Esophagus muscularis mucosa (tissue), 4 donors: ENCODE results near the gene DGKG. TPM values are rescaled to one million over a fixed set of nuclear protein-coding genes. Genes with fewer than 3 reads are reported as not detected.

Experiments used
- DNase-seq: peaks from one replicate; pipeline ENCODE4 v3.0.0-alpha.2; 2017; ENCODE audit errors: extremely low spot score
- H3K27ac ChIP-seq, 4 donors: fragments of 200-600 bp; sonication (generic); replicated peaks in 1 of 4; 1 replicate in 3 of 4; 2 replicates in 1 of 4; pipeline ENCODE4 v1.5.1; 2016 to 2019; ENCODE audit warnings: mild to moderate bottlenecking in 1 of 4
- H3K27me3 ChIP-seq, 4 donors: fragments of 200-600 bp; sonication (generic); one replicate each; pipeline versions ENCODE4 v1.5.1 to v1.6.0; 2016 to 2019
- H3K36me3 ChIP-seq, 4 donors: fragments of 200-600 bp; sonication (generic); one replicate each; pipeline ENCODE4 v1.5.1; 2016 to 2019
- H3K4me1 ChIP-seq, 4 donors: fragments of 200-600 bp; sonication (generic); one replicate each; pipeline ENCODE4 v1.5.1; 2016 to 2019
- H3K4me3 ChIP-seq, 4 donors: fragments of 200-600 bp; sonication (generic); 1 replicate in 2 of 4; 2 replicates in 2 of 4; pipeline ENCODE4 v1.5.1; 2016 to 2019; ENCODE audit warnings: mild to moderate bottlenecking in 4 of 4, moderate library complexity in 1 of 4
- H3K9me3 ChIP-seq, 4 donors: fragments of 200-600 bp; sonication (generic); 1 replicate in 3 of 4; 2 replicates in 1 of 4; pipeline ENCODE4 v1.5.1; 2016 to 2019
- CTCF ChIP-seq, 3 experiments: fragments of 200-600 bp in 2 of 3; fragments of 450-650 bp in 1 of 3; sonication (generic) in 2 of 3; IDR thresholded peaks; one replicate each; pipeline ENCODE4 v1.5.1; 2017 to 2019; ENCODE audit warnings: antibody characterized with exemption in 3 of 3, mild to moderate bottlenecking in 2 of 3, moderate library complexity in 1 of 3
- EP300 ChIP-seq: sonication (generic); formaldehyde crosslinking; IDR thresholded peaks from one replicate; pipeline ENCODE4 v1.6.1; 2017; ENCODE audit warnings: antibody characterized with exemption
- POLR2A ChIP-seq: fragments of 450-650 bp; IDR thresholded peaks from one replicate; pipeline ENCODE4 v1.6.1; 2017; ENCODE audit warnings: antibody characterized with exemption, moderate library complexity, mild to moderate bottlenecking, low read depth
- POLR2AphosphoS5 ChIP-seq, 2 donors: sonication (generic); formaldehyde crosslinking; IDR thresholded peaks; one replicate each; pipeline ENCODE4 v1.6.1; 2017; ENCODE audit warnings: antibody characterized with exemption in 2 of 2
- WGBS: methylation state at CpG from one replicate; pipeline ENCODE4 v1.1.5; 2018; 5-methylcytosine and 5-hydroxymethylcytosine counted together
- intact Hi-C: fragments of 100-400 bp; cut with DNase I; formaldehyde crosslinking; loops from one replicate; pipeline ENCODE4 v1.15.1; 2023
- total RNA-seq, 4 donors: library from RNA; depleted of rRNA; stranded (reverse); fragments of >200 nt; gene quantifications; one replicate each; pipeline versions ENCODE4 v1.1.0 to v1.2.1, GENCODE V29; 2016

Gene DGKG
- total RNA-seq, 4 donors from 2014 or later, result 75.0 to 169 (median 104) TPM

GRCh38 chr3:186247821-186248814, 113.9 kb downstream of the DGKG start:
- Histone ChIP-seq H3K4me1 (peaks cover 0 to 17% (median 12%) of the 10 kb centered on the region in 4 donors), H3K27me3 (no peaks in the 10 kb centered on the region), H3K36me3 (peaks cover 23 to 89% (median 59%) of the 10 kb centered on the region in 4 donors), H3K4me3 (no peak overlapping the region), H3K27ac (peak overlapping the region in 3 of 4 donors; percentile 15 to 23 (median 15)), H3K9me3 (no peaks in the 10 kb centered on the region)
- TF ChIP-seq CTCF (IDR thresholded peaks at IDR 0.05), result no peak
- TF ChIP-seq POLR2AphosphoS5 (IDR thresholded peaks at IDR 0.05), result no peak
- no peak for TF ChIP-seq EP300
- no peak for TF ChIP-seq POLR2A
- no peak for DNase-seq
- intact Hi-C loops, result loop anchor here (10.0 kb wide), 1 partner anchor 263 kb away; no protein-coding TSS in a partner anchor
- WGBS, result 49% methylated on average over 5 of the region's 5 CpGs

- no peak for DNase-seq
- H3K27ac ChIP-seq, result no peak overlapping the region
- WGBS, result 29% methylated on average over 1 of the region's 2 CpGs
- no peak overlapping the region for H3K4me3 ChIP-seq
- no peak for TF ChIP-seq POLR2AphosphoS5 (IDR thresholded peaks at IDR 0.05)
- no peak for TF ChIP-seq CTCF (IDR thresholded peaks at IDR 0.05)
- TF ChIP-seq EP300, result no peak
- no peak for TF ChIP-seq POLR2A
- intact Hi-C loops, result loop anchor here (10.0 kb wide), 1 partner anchor 262 kb away; no protein-coding TSS in a partner anchor
- H3K4me1 ChIP-seq, result peaks cover 8 to 29% (median 24%) of the 10 kb centered on the region in 4 donors
- no peaks in the 10 kb centered on the region for H3K9me3 ChIP-seq
- peaks cover 13 to 81% (median 51%) of the 10 kb centered on the region in 4 donors for H3K36me3 ChIP-seq
- no peaks in the 10 kb centered on the region for H3K27me3 ChIP-seq
These were observed 115.1 kb downstream of the DGKG start for GRCh38 chr3:186246941-186247340.

- H3K9me3 ChIP-seq, result no peaks in the 10 kb centered on the region
- peaks cover 0 to 83% (median 46%) of the 10 kb centered on the region in 4 donors for H3K36me3 ChIP-seq
- no peak for DNase-seq
- 98% methylated on average over 6 of the region's 6 CpGs for WGBS
- H3K4me3 ChIP-seq, result no peak overlapping the region
- H3K4me1 ChIP-seq, result peaks cover 16 to 41% (median 33%) of the 10 kb centered on the region in 4 donors
- intact Hi-C loops, result loop anchor here (10.0 kb wide), 1 partner anchor 259 kb away; no protein-coding TSS in a partner anchor
- TF ChIP-seq POLR2AphosphoS5 (IDR thresholded peaks at IDR 0.05) (no peak), POLR2A (no peak), EP300 (no peak)
- no peak overlapping the region for H3K27ac ChIP-seq
- H3K27me3 ChIP-seq, result no peaks in the 10 kb centered on the region
These were observed 118.0 kb downstream of the DGKG start for GRCh38 chr3:186244016-186244415.

GRCh38 chr3:186241910-186242821, 119.9 kb downstream of the DGKG start:
- no peak for DNase-seq
- peaks cover 0 to 66% (median 42%) of the 10 kb centered on the region in 4 donors for H3K36me3 ChIP-seq

More at GRCh38 chr3:186241910-186242821, 119.9 kb downstream of the DGKG start:
- peak overlapping the region; percentile 48 to 69 (median 54) for H3K27ac ChIP-seq
- TF ChIP-seq CTCF (IDR thresholded peaks at IDR 0.05) (peak in 2 of 3 experiments; percentile 32 to 40), EP300 (no peak), POLR2A (no peak), POLR2AphosphoS5 (IDR thresholded peaks at IDR 0.05) (peak; percentile 48 to 58)
- peak overlapping the region; percentile 2 to 41 (median 20) for H3K4me3 ChIP-seq
- 38% methylated on average over 21 of the region's 21 CpGs for WGBS
- H3K27me3 ChIP-seq, result no peaks in the 10 kb centered on the region
- peaks cover 20 to 40% (median 23%) of the 10 kb centered on the region in 4 donors for H3K4me1 ChIP-seq
- intact Hi-C loops, result loop anchor here (10.0 kb wide), 1 partner anchor 257 kb away; no protein-coding TSS in a partner anchor
- no peaks in the 10 kb centered on the region for H3K9me3 ChIP-seq
